CD4-positive, alpha-beta T cell treated with Interferon alpha-2 for 1 hour (primary cell): ENCODE results near the gene LARP6.
"Not testable (repeated sequence)": the region's sequence is repeated elsewhere in the genome, so short reads cannot be mapped to it uniquely, and the experiment has no call there.

Experiments
- DNase-seq, 2 donors: peaks; one replicate each; pipeline ENCODE4 v3.0.0-alpha.2; 2020 to 2022

Gene LARP6

DNA sequence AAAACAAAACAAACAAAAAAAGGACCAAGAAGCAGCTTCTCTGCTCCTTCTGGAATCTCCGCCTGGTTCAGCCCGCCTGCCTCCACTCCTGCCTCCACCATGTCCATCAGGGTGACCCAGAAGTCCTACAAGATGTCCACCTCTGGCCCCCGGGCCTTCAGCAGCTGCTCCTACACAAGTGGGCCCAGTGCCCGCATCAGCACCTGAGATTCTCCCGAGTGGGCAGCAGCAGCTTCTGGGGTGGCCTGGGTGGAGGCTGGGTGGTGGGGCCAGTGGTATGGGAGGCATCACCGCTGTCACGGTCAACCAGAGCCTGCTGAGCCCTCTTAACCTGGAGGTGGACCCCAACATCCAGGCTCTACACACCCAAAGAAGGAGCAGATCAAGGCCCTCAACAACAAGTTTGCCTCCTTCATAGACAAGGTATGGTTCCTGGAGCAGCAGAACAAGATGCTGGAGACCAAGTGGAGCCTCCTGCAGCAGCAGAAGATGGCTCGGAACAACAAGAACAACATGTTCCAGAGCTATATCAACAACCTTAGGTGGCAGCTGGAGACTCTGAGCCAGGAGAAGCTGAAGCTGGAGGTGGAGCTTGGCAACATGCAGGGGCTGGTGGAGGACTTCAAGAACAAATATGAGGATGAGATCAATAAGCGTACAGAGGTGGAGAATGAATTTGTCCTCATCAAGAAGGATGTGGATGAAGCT is 4.8 kb upstream of the LARP6 start:
- DNase-seq = not testable (repeated sequence)

DNA sequence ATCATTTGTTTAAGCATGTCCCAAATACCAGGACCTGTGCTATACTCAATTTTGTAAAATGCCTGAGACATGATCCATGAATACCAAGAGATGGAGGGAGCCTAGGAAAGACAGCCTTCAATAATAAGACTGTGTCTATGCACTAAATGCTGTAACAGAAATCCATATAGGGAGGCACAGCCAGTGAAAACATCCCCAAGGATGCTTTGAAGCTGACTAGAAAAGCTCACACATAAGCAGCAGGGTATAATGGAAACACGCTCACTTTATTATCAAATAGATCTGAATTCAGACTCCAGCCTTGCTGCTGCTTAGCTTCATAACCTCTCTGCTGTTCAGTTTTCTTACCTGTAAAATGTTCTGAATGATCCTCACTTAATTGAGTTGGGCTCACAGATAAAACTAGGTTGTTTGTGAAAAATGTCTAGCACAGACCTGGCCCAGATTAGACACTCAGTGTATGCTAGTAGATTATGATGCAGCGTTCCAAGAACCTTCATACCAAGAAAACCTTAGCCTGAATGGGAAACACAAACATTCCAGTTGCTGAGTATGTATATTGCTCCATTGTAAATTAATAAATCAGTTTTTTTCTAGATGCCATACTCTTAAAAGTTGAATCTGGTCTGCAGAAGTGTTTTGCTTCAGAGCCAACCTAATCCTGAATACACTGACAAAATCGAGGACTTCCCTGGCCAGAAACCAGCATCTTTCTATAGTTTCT is 3.8 kb upstream of the LARP6 start:
- no peak for DNase-seq

DNA sequence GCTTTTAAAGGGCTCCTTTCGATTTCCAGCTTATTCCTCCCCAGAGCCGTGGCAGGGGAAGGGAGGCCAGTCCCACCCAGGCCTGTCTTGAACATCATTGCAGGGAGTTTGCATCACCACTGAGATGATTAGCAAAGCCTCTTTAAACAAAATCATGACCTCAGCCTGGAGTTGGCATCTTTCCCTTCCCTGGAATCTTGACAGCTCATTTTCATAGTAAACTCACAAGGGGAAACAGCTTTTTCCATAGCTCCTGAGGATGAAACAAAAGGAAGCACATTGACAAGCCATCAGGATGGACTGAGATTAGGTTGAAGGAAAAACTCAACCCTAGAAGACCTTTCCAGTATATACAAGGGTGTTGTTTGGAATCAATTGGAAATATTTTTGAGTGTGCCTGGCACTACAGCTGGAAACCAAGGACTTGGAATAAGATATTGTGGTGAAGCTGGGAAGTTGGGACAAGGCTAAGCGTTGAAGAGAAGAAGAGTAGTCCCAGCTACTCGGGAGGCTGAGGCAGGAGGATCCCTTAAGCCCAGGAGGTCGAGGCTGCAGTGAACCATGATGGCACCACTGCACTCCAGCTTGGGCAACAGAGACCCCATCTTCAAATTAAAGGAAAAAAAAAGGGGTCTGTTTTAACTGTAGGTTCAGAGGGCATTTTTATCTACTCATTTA is 3.1 kb upstream of the LARP6 start:
- DNase-seq = no peak

DNA sequence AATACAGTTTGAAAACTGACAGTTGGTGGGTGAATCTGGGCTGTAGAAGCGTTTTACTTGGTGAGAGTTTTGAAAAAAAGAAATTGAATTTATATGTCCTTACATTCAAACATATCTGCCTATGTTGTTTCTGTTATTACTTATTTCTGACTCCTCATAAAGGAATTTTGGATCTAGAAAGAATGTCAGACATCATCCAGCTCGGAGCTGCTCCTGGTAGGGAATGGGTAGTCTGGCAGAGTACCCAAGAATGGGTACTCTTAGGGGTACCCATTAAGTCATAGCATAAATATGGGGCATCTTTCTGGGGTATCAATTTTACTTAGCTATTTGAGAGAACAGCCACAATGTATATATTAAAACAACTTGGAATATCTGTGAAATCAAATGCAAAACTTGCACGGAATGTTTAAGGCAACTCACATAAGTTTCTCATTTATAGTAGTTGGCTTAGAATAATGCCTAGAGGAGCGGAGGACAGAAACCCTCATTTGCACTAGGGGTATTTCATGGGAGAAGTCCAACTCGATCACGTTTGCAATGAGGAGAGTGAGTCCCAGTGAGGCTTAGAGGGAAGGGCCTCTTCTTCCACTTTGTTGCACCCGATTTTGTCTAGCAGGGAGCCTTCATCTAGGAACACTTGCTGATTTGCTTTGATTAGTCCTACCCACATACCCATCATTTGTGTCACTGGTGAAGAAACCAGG is 2.4 kb upstream of the LARP6 start:
- DNase-seq = no peak

DNA sequence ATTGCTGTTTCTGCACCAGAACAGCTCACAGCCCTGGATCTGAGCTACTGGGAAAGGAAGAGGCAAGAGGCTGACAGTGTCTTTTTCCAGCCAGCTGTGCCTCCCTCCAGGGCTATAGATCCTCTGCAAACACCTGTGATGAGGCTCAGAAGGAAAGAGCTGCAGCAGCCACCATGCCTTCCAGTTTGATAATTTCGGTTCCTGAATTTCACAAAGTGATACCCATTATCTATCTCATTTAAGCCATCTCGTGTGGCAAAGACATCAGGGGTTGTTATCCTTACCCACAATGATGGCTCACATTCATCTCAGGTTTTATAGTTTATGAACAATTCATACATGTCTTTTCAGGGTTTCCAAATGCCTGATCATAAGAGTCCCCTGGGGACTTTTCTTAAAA is 1.8 kb upstream of the LARP6 start:
- DNase-seq = no peak

DNA sequence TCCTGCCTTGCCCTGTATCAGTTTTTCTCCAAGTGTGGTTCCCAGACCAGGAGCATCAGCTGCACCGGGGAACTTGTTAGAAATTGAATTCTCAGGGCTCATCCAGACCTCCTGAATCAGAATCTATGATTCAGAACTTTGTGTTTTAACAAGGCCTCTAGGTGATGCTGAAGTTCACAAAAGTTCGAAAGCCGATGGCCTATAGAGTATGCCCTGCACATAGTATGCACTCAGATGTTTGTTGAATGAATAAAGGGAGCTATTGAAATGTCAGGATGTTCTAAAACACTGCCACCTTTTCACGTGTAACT is 664 bp upstream of the LARP6 start:
- DNase-seq = no peak

DNA sequence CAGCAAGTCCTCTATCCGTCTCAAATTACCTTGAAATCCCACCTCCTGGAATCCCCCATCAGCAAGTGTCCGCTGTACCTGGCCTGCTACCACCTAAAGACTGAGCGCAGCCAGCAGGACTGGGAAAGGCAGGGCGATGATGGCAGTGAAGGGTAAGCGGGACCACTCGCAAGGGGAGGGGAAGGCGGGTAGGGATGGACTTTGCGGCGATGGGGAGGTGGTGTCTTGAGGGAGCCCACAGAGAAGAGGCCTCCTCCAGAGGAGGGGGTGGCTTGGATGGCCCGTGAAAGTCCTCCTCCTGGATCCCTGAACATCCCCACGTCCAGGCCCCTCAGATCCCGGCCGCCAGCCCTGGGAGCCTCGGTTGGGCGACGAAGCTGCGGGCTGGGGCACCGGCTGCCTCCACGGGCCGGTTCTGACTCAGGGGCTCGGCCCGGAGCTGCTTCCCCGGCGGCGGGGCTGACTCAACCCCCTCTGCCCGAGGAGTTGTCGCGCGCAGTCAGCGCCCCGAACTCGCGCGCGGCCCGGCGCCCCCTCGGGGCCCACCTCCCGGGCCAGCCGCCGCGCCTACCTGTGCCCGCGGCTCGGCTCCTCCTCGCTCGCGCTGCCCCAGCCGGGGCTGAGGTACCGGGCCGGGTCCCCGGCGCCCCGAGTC is 512 bp downstream of the LARP6 start:
- no peak for DNase-seq

DNA sequence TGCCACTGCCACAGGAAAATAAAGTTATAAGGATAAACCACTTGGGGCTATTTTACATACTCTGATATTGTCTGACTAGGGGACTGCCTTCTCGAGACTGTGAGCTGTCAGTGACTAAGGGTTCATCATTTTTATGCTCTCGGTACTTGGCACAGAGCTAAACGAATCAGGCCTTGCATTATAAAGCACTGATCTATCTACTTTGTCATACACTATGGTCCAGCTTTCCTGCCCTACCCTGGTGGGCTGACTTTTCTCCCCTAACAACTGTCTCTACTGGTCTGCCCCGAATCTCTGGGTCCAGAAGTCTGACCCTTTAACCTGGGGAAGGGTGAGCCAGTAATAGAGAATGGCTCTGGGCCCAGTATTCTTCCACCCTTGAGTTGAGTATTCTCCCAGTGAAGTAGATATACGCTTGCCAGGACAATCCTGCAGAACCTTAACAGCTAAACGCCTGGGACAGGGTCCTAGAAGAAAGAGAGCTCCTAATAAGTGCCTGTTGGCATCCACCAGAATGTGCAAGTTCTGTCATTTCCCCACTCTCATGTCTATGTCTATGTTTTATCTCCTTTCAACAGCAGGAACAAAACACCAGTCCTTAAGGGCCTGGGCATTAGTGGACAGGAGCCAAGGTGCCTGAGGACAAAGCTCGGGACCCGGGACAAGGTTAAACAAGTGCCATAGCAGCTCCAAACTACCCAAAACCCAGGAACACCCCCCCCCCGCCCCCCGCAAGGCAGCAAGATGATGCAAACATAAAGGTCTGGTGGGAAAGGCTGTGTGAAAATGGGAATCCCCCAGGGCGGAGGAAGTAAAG is 1.2 kb downstream of the LARP6 start:
- no peak for DNase-seq

DNA sequence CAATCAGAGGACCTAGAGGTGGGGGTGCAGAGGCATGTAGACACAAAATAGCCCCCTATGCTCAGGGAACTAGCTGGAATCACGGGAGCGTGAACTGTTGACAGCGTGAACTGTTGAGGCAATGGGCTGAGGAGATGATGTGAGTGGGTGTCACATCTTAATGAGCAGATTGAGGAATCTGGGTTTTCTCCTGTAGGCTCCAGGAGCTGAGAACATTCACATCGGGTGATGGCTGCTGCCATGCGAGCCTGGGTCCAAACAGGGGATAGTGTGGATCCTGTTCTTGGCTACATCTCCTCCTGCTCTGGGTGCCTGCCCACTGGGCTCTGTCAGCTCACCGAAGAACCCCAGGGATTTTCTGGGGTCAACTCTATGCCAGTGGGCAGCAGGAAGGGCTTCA is 2.1 kb downstream of the LARP6 start:
- DNase-seq = no peak

DNA sequence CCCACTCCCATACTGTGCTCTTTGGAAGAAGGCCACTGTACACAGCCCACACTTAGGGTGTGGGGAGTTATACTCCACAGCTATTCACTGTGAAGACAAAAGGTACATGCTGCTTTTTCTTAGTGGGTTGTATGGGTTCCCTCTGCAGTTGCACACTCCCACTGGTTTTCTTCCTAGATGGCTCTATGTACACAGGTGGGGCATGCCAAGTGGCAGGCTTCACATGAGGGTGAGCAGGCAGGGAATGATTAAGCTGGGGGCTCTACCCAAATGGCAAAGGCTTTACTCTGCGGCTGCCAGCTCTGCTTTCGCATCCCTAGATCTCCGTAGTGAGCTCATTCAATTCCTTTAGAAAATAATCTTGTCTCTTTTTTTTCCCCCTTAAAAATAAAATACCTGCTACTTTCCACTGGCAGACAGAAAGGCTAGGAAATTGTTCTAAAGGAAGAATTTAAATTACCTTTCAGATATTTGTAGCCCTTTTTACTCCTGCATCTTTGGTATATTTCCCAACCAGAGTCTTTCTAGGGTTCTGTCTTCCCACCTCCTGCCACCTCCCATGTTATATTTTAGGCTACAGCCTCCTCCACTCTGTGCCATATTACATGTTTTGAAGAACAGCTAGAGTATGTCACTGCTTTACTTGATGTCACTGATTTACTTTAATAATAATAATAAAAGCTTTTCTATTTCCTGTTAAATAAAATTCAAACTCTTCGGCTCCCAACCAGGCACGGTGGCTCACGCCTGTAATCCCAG is 8.2 kb downstream of the LARP6 start:
- DNase-seq = no peak

DNA sequence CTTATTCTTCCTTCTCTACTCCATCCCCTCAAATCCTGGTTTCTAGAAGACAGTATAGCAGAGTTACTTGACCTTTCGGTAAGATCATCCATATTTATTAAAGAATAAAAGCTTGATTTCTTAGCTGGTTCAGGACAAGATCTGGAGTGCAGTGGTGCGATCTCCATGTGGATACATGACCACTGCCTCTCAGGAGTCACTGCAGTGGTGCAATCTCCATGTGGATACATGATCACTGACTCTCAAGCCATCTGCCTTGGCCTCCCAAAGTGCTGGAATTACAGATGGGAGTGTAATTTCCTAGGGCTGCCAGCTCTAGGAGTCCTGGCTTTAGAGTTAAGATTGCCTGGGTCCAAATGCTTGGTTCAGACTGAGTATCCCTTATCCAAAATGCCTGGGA is 16.5 kb downstream of the LARP6 start:
- DNase-seq = no peak

DNA sequence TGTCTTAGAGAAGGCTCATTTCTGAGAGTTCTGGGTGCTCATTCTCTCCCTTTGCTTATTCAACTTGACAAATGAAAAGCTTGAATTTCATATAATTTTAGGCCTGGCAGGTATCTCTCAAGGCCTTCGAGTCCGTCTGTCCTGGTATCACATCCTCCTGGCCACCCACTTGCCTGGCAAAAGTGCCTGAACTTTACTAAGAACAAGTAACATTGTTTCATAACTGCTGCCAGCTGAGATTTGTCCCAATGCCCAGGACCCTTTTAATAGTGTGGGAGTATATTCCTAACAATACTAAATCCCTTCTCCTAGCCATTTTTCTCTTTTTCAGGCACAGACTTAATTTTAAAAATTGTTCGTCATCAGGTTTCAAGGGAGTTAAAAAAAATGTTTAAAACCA is 18.1 kb downstream of the LARP6 start:
- DNase-seq = no peak

DNA sequence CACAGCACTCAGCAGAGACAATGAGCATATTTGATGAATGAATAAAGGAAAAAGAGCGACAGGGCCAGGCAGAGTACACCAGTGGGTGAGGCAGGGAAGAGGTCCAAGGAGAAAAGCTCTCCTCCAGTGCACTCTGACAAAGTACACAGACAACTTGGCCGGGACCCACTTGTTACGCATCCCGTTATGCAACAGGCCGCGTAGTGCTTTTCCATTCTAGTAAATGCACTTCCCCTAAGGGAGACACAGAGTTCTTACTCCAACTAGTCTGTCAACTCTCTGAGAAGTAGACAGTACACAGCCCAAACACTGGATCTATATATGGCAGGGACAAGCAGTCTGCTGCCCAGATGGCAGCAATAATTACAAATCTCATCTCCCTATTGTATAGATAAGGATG is 18.5 kb downstream of the LARP6 start:
- DNase-seq = no peak

DNA sequence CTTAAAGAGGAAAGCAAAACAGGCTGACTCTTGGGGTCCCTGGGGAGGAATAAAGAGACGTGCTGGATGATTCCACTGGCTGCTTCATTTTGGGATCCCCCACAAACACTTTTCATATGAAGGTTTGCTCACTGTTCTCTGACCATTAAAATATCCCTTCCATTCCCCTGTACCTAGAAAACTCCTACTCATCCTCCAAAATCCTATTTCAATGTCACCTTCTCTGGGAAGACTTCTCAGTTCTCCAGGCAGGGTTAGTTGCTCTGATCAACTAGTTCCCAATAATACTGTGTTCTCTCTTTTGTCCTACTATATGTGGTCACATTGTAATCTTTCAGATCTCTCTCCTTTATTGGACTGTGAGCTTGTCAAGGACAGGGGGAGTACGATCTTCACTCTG is 19.0 kb downstream of the LARP6 start:
- no peak for DNase-seq

DNA sequence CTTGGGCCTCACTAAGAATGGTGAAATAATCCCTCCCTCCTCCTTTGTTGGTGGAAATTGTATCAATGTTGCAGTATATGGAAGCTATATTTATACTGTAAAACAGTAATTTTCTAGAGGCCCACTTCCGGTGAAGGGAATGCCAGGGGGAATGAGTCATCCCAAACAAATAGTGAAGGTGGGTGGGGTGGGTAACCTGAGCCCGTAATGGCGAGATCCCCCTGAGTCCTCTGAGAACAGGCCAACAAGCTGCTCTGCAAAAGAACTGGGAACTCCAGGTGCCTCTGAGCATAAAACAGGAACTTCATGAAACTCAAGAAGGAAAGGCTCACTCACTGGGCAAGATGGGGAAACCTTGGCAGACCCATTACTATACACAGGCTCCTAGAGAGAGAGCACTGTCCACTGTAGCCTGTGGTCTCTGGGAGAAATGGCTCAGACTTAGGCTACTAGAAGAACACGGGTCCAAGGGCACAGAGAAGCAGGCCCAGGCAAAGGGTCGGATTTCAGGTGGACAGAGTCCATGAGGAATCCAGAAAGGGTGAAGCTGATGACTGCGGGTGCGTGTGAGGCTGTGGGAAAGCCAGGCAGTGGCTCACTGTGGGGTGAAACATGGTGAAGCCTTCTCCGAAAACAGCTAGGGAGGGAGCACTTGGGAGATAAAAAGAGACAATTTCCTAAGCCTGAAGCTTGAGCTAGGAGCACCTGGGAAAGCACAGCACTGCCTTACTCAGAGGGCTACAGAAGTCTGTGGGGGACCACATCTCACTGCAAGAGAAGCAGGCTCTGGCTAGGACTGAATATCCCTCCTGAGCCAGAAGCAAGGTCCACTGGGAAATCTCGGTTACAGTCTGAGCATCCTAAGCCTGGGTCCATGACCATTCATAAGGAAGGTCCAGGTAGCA is 19.8 kb downstream of the LARP6 start:
- no peak for DNase-seq

DNA sequence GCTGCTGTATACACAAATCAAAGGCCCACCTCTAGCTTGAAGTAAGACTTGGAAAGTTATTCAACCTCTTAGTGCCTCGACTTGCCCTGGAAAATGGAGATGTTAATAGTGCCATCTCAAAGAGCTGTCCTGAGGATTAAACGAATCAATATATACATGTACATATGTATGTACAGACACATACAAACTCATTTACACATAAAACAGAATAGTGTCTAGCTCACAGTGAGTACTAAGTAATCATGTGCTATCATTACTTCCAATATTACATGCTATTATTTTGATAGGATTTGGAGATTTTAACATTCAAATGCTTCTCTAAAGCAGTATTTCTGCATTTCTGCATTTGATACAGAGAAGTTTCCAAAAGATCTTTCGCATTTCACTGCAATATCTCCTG is 20.5 kb downstream of the LARP6 start:
- no peak for DNase-seq

DNA sequence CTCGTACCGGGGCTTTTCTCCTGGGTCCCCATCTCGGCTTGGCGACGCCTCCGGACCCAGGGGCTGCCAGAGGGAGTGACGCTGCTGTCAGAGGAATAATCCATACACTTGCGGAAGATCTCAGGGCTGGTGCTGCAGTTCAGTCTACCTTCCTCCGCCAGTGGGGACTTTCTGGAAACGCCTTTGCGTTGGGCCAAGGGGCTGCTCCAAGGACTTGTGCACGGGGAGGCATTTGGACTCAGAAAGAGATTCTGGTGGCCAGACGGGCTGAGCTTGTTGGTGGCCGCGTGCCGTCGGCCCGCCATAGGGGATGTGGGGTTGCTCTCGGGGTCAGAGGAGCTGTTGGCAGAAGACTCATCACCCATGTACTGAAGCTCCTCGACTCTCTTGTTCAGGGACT is 21.8 kb downstream of the LARP6 start:
- DNase-seq = no peak

DNA sequence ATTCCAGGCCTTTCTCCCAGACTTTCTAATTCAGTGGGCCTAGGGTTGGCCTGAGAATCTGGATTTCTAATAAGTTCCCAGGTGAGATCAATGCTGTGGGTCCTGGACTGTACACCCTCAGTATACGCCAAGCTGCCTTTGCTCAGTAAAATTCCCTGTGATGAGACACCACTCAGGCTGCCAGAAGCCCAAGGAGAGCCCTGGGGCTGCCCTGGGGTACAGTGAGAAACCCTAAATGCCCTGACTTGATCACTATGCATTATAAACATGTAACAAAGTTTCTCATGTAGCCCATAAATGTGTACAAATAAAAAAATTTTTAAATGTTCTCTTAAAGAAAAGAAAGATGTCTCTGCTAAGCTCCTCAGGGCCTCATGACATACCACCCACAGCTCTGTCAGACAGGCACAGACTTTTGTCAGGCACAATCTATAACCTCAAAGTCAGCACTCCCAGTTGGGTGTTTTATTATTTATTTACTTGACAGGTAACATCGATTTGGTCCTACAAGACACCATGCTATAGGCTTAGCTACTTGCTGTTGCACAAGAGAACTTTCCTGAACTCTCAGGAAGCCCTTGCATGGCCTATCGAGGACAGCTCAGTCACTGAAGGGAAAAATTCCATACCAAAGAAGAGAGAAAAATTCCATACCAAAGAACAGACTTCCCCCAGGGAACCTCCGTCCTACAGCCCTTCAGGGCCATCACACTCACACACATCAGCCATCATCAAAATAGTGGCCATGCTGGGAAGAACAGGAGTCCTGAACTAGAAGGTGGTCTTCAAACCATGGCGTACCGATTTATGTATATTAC is 22.7 kb downstream of the LARP6 start:
- no peak for DNase-seq

DNA sequence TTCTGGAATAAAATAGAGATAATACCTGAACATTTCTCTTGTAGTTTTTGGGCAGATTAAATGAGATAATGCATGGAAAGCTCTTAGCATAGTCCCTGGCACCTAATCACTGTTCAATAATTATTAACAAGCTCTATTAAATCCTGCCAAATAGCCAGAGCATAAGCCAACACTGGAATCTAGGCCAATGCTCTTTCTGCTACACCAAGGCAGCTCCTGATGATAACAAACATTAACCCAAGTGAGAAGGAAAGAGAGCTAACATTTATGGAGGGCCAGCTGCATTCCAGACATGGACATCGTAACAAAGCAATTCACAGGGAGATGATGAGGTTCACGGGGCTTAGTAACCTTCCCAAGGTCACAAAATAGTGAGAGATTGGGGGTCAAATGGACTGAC is 23.3 kb downstream of the LARP6 start:
- DNase-seq = no peak
